DMS53 treated with DMSO at 0.1 percent for 48 hours (cell line): ENCODE data around the gene MORC2.

ENCODE experiments used
- DNase-seq: peaks from one replicate; lab custom pipeline; 2025; ENCODE audit not compliant: unreplicated experiment; lab: John Stamatoyannopoulos, UW

MORC2 gene

GRCh38 chr22:30968015-30968923, at the start of gene MORC2:
MORC2 (minus strand) TSS chr22:30968774; CDS start chr22:30967889, 885 bp downstream.
- DNase-seq = peak; percentile 18

DNA sequence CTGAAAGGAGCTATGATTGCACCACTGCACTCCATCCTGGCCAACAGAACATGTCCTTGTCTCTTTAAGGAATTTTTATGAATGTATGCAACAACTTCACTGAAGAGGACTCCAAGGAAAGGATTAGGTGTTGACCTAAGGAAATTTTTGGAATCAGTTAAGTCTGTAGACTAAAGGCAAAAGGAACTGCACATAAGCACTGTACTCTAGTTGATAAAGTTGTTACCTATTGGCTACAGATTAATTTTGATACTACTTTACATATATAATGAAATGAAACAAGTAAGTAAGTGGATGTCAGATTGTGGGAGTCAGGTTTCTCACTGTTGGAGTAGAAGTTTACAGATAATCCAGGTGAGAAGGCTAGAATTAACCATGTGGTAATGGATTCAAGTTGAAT, 37.0 kb upstream of the MORC2 start:
- DNase-seq = no peak

DNA sequence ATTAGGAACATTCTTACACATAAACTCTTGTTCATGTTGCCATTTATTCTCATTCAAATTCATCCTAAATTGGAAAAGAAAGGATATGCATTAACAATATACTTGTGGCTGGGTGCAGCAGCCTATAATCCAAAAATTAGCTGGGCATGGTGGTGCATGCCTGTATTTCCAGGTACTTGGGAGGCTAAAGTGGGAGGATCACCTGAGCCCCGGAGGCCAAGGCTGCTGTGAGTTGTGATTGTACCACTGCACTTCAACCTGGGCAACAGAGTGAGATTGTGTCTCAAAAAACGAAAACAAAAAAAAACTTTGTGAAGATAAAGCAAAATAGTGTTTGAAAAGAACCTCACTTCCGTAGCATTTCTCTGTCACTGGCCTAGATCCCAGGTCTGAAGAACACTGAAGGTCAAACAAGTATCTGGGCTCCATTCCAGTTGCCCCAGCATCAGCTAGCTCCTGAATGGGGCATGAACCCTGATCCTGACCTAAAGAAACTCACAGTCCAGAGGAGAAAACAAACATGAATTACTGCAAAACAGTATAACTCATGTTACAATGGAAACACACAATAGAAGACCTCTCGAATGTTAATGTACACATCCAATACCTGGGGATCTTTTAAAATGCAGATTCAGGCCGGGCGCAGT, 32.7 kb upstream of the MORC2 start:
- no peak for DNase-seq

GRCh38 chr22:30998329-30998728, 29.8 kb upstream of the MORC2 start:
- no peak for DNase-seq

DNA sequence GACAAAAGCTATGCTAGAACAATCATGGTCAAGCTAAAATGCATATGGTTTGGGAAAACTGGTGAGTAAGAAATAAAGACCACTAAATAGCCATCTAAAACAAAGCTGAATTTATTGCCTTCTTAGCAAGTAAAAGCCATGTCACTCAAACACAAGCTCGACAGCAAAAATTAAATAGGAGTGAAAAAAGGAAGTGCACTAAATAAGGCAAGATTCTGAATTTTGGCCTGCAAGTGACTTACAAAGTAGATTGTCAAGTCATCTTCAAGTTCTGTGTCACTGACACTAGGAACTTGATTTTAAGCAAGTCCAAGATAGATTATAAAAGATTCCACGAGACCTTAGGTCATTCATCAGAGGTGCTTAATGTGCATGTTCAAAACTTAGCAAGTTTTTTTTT, 27.9 kb upstream of the MORC2 start:
- DNase-seq = no peak

DNA sequence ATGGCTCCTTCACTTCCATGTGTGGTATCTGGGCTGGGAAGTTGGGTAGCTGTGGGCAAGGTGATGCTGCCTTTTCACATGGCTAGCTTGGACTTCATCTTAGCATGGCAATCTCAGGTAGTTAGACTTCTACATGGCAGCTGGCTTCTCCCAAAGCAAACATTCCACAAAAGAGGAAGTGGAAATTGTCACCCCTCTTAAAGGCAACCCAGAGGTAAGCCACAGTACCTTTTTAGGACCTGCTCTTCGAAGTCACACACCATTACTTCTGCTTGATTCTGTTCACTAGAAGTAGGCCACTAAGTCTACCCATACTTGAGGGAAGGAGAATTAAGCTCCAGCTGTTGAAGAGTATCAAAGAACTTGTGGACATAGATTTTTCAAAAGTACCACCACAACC, 26.4 kb upstream of the MORC2 start:
- no peak for DNase-seq

DNA sequence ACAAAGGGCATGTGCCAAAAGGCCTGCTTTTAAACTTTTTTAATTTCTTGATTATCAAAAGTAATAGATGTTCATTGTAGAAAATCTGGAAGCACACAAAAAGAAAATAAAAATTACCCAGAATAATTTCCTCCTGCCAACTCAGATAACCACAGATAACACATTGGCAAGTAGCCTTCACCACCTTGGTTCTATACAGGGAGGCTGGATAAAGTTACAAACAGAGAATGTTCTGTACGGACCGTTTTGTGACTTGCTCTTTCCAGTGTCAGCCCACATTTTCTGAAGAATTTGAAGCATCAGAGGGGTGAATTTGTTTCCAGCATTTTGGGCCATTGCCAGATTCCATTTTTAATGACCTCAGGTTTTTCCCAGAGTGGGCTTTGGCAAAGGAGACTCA, 24.0 kb upstream of the MORC2 start:
- no peak for DNase-seq

DNA sequence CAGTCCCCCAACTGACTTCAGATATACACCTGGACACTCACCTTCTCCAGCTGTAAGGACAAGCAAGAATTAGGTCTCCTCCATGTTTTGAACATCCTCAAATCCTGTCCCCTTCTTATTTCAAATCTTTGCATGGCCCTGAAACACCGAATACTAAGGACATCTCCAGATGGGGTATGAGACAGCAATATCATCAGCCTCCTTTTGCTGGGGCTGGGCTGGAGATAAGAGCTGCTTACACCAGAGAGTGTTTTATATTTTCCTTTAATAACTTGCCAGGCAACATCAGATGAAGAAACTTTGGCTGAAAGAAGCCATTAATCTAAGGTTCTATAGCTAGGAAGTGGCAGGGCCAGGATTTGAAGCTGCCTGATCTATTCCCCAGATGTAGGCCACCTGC, 22.1 kb upstream of the MORC2 start:
- DNase-seq = no peak

DNA sequence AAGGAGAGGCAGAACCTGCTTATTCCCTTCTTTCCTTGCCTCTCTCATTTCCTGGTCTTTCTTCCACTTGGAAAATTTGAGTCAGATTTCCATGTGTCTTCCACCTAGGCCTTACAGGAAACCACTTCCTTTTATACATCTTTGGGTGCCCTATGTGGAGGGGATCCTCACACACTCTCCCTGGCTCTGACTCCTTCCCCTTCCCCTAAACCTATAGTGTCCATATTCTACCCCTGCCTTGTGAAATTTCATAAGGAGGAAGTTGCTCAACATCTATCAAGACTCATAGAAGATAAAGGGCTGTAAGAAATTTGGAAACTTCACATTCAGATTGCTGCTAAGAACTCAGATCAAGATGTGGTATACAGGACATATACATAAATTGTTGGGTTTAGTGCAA, 20.9 kb upstream of the MORC2 start:
- DNase-seq = no peak

DNA sequence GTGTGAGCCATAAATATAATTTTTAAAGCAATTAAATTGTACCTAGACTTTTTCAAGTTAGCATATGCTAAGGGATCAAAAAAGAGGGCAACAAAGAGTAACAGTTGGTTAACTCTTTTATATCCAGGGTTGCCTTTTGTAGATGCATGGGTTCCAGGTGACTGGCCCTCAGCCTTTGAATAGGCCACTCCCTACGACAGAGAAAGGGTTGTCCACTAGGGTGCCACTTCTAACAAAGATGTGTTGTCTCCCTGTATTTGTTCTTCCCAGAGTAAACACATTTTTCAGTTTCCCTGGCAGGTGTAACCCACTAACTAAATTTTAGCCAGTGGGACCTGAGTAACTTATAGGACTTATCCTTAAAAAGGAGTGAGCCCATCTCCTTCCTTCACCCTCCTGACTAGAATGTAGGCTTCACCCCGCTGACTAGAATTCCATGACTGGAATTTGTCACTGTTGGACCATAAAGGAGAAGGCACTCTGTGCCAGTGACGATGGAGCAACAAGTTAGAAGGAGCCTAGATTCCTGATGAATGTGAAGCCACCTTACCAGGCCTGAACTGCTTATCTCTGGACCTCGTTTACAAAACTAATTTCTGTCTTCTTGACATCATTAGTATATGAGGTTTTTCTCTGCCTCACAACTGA, 17.1 kb upstream of the MORC2 start:
- no peak for DNase-seq

- DNase-seq = no peak
Observed at GRCh38 chr22:30984317-30984716, 15.7 kb upstream of the MORC2 start.

- DNase-seq = no peak
Observed at GRCh38 chr22:30982512-30982911, 13.9 kb upstream of the MORC2 start.

DNA sequence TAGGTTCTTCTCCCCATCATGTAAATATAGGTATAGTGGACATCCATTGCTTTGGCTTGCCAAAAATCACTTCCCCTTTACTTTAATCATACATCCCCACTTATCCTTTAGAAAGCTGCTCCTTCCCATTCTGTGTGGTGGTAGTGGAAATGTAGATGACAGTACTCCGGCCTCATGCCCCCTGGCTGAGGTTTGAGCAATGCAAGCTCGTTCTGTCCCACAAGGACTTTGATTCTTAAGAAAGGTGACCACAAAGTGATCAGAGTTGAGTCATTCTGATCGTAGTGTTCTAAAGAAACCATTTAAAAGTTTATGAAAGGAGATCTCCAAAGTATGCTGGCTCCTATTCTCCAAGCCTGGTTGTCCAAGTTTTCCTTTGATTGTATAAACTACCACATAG, 11.4 kb upstream of the MORC2 start:
- DNase-seq = no peak

- DNase-seq = no peak
Observed at GRCh38 chr22:30978304-30978962, 9.9 kb upstream of the MORC2 start.

GRCh38 chr22:30970356-30970746, 1.8 kb upstream of the MORC2 start:
- no peak for DNase-seq

- no peak for DNase-seq
Observed at GRCh38 chr22:30969532-30970355, 1.2 kb upstream of the MORC2 start.

DNA sequence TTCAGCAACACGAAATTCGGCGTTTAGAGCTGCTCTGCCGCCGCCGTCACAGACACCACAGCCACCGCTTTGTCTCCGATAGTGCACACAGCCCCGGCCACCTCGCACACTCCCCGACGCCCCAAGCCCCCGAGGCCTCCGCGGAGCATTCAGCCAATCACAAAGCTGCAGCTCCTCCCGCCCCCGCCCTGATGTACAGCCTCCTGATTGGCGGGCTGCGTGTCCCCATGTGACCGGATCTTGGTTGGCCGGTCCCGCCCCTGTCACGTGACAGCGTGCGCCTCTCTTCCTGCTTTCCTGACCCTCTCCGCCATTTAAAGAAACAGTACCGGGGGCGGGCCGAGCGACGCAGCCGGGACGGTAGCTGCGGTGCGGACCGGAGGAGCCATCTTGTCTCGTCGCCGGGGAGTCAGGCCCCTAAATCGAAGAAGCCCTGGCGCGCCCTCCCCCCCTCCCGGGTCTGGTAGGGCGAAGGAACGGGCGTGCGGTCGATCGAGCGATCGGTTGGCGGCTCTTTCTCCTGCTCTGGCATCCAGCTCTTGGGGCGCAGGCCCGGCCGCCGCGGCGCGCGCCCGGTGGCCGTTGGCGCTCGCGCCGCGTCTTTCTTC, 454 bp upstream of the MORC2 start, which contains the start of gene TUG1:
TSS of gene TUG1 (plus strand) at position 342 of the 608 bp plus-strand sequence.
- DNase-seq = peak; percentile 59

DNA sequence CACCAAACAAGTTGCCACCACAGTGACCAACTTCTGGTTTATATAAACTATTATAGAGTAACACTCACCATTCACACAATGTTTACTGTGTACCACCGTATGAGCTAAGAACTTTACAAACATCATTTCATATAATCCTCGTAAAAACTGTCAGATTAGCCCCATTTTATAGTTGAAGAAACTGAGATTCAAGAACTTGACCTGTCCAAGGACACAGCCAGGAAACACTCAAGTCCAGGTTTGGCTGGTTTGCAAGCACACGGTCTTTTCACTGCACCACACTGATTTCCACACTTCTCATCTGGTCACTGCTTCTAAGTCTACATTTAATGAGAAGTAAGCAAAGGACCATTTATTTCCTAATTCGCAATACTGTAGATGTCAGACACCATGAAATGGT, 3.7 kb downstream of the MORC2 start:
- no peak for DNase-seq

- DNase-seq = no peak
Observed at GRCh38 chr22:30955153-30955552, 13.4 kb downstream of the MORC2 start.

DNA sequence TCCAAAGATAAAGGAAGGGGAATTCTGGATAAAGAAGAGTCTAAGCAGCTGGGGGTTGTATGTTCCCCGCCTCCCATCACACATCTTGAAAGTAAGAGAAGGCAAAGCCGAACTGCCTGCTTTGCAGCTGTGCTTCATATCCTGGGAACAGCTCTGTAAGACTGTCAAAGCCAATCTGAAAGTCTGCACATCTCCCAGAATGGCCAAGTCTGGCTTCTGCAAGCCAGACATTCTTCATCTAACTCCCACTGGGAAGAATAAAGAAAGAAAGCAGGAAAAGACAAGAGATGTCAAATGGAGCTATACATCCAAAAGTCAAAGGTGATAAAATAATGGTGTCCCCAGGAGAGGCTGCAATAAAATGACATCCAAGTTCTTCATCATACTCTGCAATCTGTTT, 15.4 kb downstream of the MORC2 start:
- no peak for DNase-seq
